Endothelial cell of umbilical vein (primary cell): ENCODE data around the gene C4BPA. TPM values are rescaled to one million over a fixed set of nuclear protein-coding genes. Genes with fewer than 3 reads are reported as not detected.

Source experiments
- BruUV-seq: library from RNA; stranded (reverse); fragments of 400-500 nt; replicated peaks from 2 replicates; lab custom pipeline; 2021; lab: Mats Ljungman, UMichigan
- CTCF ChIA-PET: fragments of 300-600, 350-600 bp; sonication (Branson Sonifier 250); formaldehyde crosslinking; loops from one replicate; lab custom pipeline; 2021; ENCODE audit warnings: antibody characterized with exemption, inconsistent platforms; lab: Charles Lee
- POLR2A ChIA-PET: fragments of 300-600, 350-600 bp; sonication (Branson Sonifier 250); formaldehyde crosslinking; loops from one replicate; lab custom pipeline; 2021; ENCODE audit warnings: antibody characterized with exemption, inconsistent platforms; lab: Charles Lee
- DNase-seq: peaks from one replicate; pipeline ENCODE4 v3.0.0-alpha.2; 2011; ENCODE audit warnings: low read depth, low spot score
- FAIRE-seq: peaks from 2 replicates; lab custom pipeline; 2011; peaks lifted over from hg19 to GRCh38; lab: Jason Lieb, UNC
- H2AFZ ChIP-seq: 2 replicates; pipeline ENCODE4 v1.6.0; 2012; ENCODE audit warnings: low read depth, low read length, control low read depth, inconsistent platforms
- H3K27ac ChIP-seq: 2 replicates; pipeline ENCODE4 v1.5.1; 2011; ENCODE audit warnings: low read depth, mild to moderate bottlenecking, control low read depth, low read length, moderate library complexity; ENCODE audit not compliant: insufficient read depth
- H3K27me3 ChIP-seq, 2 experiments: 2 replicates each; pipeline versions ENCODE4 v1.6.0 to v1.6.1; 2011; ENCODE audit warnings: low read length in 2 of 2, mixed read lengths in 1 of 2; ENCODE audit not compliant: control insufficient read depth in 2 of 2, insufficient read depth in 2 of 2
- H3K36me3 ChIP-seq, 2 experiments: 2 replicates in 1 of 2; 3 replicates in 1 of 2; pipeline ENCODE4 v1.5.1; 2011; ENCODE audit warnings: low read length in 2 of 2, mild to moderate bottlenecking in 1 of 2, moderate library complexity in 1 of 2; ENCODE audit not compliant: control insufficient read depth in 2 of 2, insufficient read depth in 2 of 2; ENCODE audit errors: extremely low read depth in 1 of 2
- H3K4me1 ChIP-seq: 3 replicates; pipeline ENCODE4 v1.5.1; 2011; ENCODE audit warnings: mild to moderate bottlenecking, low read length; ENCODE audit not compliant: control insufficient read depth, insufficient read depth; ENCODE audit errors: extremely low read depth
- H3K4me2 ChIP-seq: 2 replicates; pipeline ENCODE4 v1.6.1; 2011; ENCODE audit warnings: low read length, control low read depth, mixed read lengths; ENCODE audit not compliant: insufficient read depth
- H3K4me3 ChIP-seq, 3 experiments: fragments of 200-600 bp in 1 of 3; sonication (generic), shearing (Covaris generic) in 1 of 3; replicated peaks in 1 of 3; 2 replicates each; pipeline ENCODE4 v1.5.1; 2011 to 2016; ENCODE audit warnings: control low read depth in 3 of 3, low read length in 3 of 3, mild to moderate bottlenecking in 2 of 3, inconsistent platforms in 1 of 3, low read depth in 1 of 3, moderate library complexity in 1 of 3; ENCODE audit not compliant: insufficient read depth in 1 of 3
- H3K79me2 ChIP-seq: 2 replicates; pipeline ENCODE4 v1.6.0; 2012; ENCODE audit warnings: low read length, inconsistent platforms; ENCODE audit not compliant: control insufficient read depth, insufficient read depth
- H3K9ac ChIP-seq: replicated peaks from 2 replicates; pipeline ENCODE3; 2011; ENCODE audit warnings: low read length, control low read depth; ENCODE audit not compliant: insufficient read depth; ENCODE audit errors: extremely low read depth
- H3K9me1 ChIP-seq: replicated peaks from 3 replicates; pipeline ENCODE4 v1.6.0; 2011; ENCODE audit warnings: mild to moderate bottlenecking, low read length; ENCODE audit not compliant: control insufficient read depth, insufficient read depth; ENCODE audit errors: extremely low read depth
- H3K9me3 ChIP-seq: replicated peaks from 2 replicates; pipeline ENCODE4 v1.5.1; 2012; ENCODE audit warnings: low read length, inconsistent platforms; ENCODE audit not compliant: control insufficient read depth, insufficient read depth
- H4K20me1 ChIP-seq: replicated peaks from 2 replicates; pipeline ENCODE3; 2011; ENCODE audit warnings: mild to moderate bottlenecking, low read length; ENCODE audit not compliant: control insufficient read depth, insufficient read depth; ENCODE audit errors: extremely low read depth
- CTCF ChIP-seq, 2 donors: IDR thresholded peaks; 1 replicate in 1 of 2; 2 replicates in 1 of 2; pipeline ENCODE4 v1.5.1; 2011; ENCODE audit warnings: low read length in 2 of 2, mild to moderate bottlenecking in 2 of 2, moderate library complexity in 2 of 2, control low read depth in 1 of 2, inconsistent platforms in 1 of 2, low read depth in 1 of 2; ENCODE audit not compliant: insufficient read depth in 1 of 2; ENCODE audit errors: extremely low read depth in 1 of 2
- EZH2 ChIP-seq: IDR thresholded peaks from 2 replicates; pipeline ENCODE4 v1.6.1; 2012; ENCODE audit warnings: borderline replicate concordance, low read depth, mild to moderate bottlenecking, moderate library complexity, low read length, inconsistent platforms; ENCODE audit not compliant: severe bottlenecking
- FOS ChIP-seq: IDR thresholded peaks from 2 replicates; pipeline ENCODE4 v1.6.1; 2011; ENCODE audit warnings: mild to moderate bottlenecking, low read length, moderate library complexity, borderline replicate concordance; ENCODE audit not compliant: insufficient read depth
- GATA2 ChIP-seq: IDR thresholded peaks from 2 replicates; pipeline ENCODE4 v1.7.0; 2011; ENCODE audit warnings: low read depth, mild to moderate bottlenecking, moderate library complexity, mixed read lengths, low read length; ENCODE audit not compliant: insufficient read length, insufficient read depth
- JUN ChIP-seq: IDR thresholded peaks from 2 replicates; pipeline ENCODE4 v1.6.1; 2011; ENCODE audit warnings: borderline replicate concordance, low read depth; ENCODE audit not compliant: insufficient read length, insufficient read depth
- MAX ChIP-seq: IDR thresholded peaks from 2 replicates; pipeline ENCODE4 v1.6.1; 2011; ENCODE audit not compliant: insufficient read depth, insufficient read length
- MYC ChIP-seq: IDR thresholded peaks from one replicate; pipeline ENCODE4 v1.6.1; 2011; ENCODE audit warnings: mild to moderate bottlenecking, low read depth, low read length
- POLR2A ChIP-seq: IDR thresholded peaks from 2 replicates; pipeline ENCODE4 v1.6.1; 2012; ENCODE audit warnings: low read depth, mild to moderate bottlenecking, control low read depth, low read length
- POLR2AphosphoS5 ChIP-seq: IDR thresholded peaks from 2 replicates; pipeline ENCODE4 v1.6.1; 2012; ENCODE audit warnings: low read depth, mild to moderate bottlenecking, control low read depth, low read length, moderate library complexity; ENCODE audit not compliant: insufficient read depth
- dilution Hi-C: fragments of 300-500 bp; cut with MboI; formaldehyde crosslinking; loops from one replicate; pipeline ENCODE4 v1.15.0; 2019; ENCODE audit warnings: low sequenced_read_pairs; ENCODE audit not compliant: extremely low pct_ligation_motif_present
- intact Hi-C: fragments of 100-400 bp; cut with micrococcal nuclease; formaldehyde crosslinking; loops from one replicate; pipeline ENCODE4 v1.10.0; 2022
- polyA plus RNA-seq, 4 experiments: library from polyadenylated mRNA; depleted of rRNA in 3 of 4; stranded (reverse) in 3 of 4; unstranded in 1 of 4; fragments of >200 nt; gene quantifications; 2 replicates each; pipeline versions ENCODE4 v1.2.1 to v1.2.3, GENCODE V29; 2011 to 2012; ENCODE audit warnings: missing spikeins in 1 of 4
- total RNA-seq: library from RNA; stranded (reverse); gene quantifications from 2 replicates; pipeline ENCODE4 v1.2.3, GENCODE V29; 2021

The C4BPA gene
- total and polyA plus RNA-seq, 2 donors (not counting 3 experiments of a cell fraction or from before 2014, with no cell fraction given), result not detected

GRCh38 chr1:207115269-207115668 lies 11.2 kb downstream of the C4BPA start:
- TF ChIP-seq MYC (no peak), POLR2AphosphoS5 (no peak), POLR2A (no peak), CTCF (IDR thresholded peaks at IDR 0.05; ENCODE audit: extremely low read depth in 1 of 2, insufficient read depth in 1 of 2, low read depth in 1 of 2, low read length in 2 of 2) (no peak), MAX (no peak), FOS (no peak), GATA2 (no peak), EZH2 (no peak), JUN (no peak)
- intact Hi-C loops (no loop called here), dilution Hi-C loops (no loop called here)
- Histone ChIP-seq H2AFZ (no peak overlapping the region), H3K27ac (no peak overlapping the region), H3K9me3 (no peaks in the 10 kb centered on the region), H3K79me2 (no peaks in the 10 kb centered on the region), H3K4me3 (no peak overlapping the region), H3K4me2 (no peak overlapping the region), H4K20me1 (no peaks in the 10 kb centered on the region), H3K4me1 (no peaks in the 10 kb centered on the region), H3K9ac (no peak overlapping the region), H3K9me1 (no peaks in the 10 kb centered on the region), H3K36me3 (no peaks in the 10 kb centered on the region), H3K27me3 (peaks cover 0 to 3% of the 10 kb centered on the region in 2 experiments)
- FAIRE-seq, result no peak
- ChIA-PET CTCF (interaction anchor here (1.4 kb wide), 1 partner anchor 13 kb away, joined by 4 read pairs; no protein-coding TSS in a partner anchor), POLR2A (no interaction called here)
- DNase-seq, result no peak
- no TSS peak for BruUV-seq
